Ishikawa (cell line): Measurements from ENCODE around the gene SLC27A1.
A peak's percentile ranks its signal among the peaks of the same experiment; 100 is the strongest.

Experiments used
- CEBPB ChIP-seq: IDR thresholded peaks from 2 replicates; pipeline ENCODE4 v1.6.1; 2012
- CREB1 ChIP-seq: IDR thresholded peaks from 2 replicates; pipeline ENCODE4 v1.6.1; 2012; ENCODE audit warnings: low read depth
- EGR1 ChIP-seq: IDR thresholded peaks from 2 replicates; pipeline ENCODE4 v1.6.1; 2012
- EP300 ChIP-seq: IDR thresholded peaks from 2 replicates; pipeline ENCODE4 v1.6.1; 2012; ENCODE audit warnings: borderline replicate concordance
- FOXM1 ChIP-seq: IDR thresholded peaks from 2 replicates; pipeline ENCODE4 v1.6.1; 2012; ENCODE audit warnings: low read depth, borderline replicate concordance
- NFIC ChIP-seq: IDR thresholded peaks from 2 replicates; pipeline ENCODE4 v1.6.1; 2012
- RAD21 ChIP-seq: IDR thresholded peaks from 2 replicates; pipeline ENCODE4 v1.6.1; 2012; ENCODE audit warnings: low read depth
- REST ChIP-seq: IDR thresholded peaks from 2 replicates; pipeline ENCODE4 v1.6.1; 2012; ENCODE audit warnings: low read depth, mild to moderate bottlenecking
- TAF1 ChIP-seq: IDR thresholded peaks from 2 replicates; pipeline ENCODE4 v1.6.1; 2012; ENCODE audit warnings: low read depth, mild to moderate bottlenecking
- TCF12 ChIP-seq: IDR thresholded peaks from 2 replicates; pipeline ENCODE4 v1.6.1; 2012; ENCODE audit warnings: low read depth
- TEAD4 ChIP-seq: IDR thresholded peaks from 2 replicates; pipeline ENCODE4 v1.6.1; 2012
- YY1 ChIP-seq: IDR thresholded peaks from 2 replicates; pipeline ENCODE4 v1.6.1; 2012; ENCODE audit warnings: low read depth
- ZBTB7A ChIP-seq: IDR thresholded peaks from 2 replicates; pipeline ENCODE4 v1.6.1; 2012; ENCODE audit warnings: low read depth
- TF ChIP-seq, protein P1 (sequence below): IDR thresholded peaks from 2 replicates; pipeline ENCODE4 v1.6.1; 2012
- TF ChIP-seq, protein P2 (sequence below): IDR thresholded peaks from 2 replicates; pipeline ENCODE4 v1.6.1; 2012

Gene SLC27A1

GRCh38 chr19:17451820-17452219 lies 18.5 kb upstream of the SLC27A1 start:
- TF ChIP-seq ZBTB7A, result no peak
- TF ChIP-seq YY1, result no peak
- TF ChIP-seq NFIC, result no peak
- TF ChIP-seq, protein P1, sequence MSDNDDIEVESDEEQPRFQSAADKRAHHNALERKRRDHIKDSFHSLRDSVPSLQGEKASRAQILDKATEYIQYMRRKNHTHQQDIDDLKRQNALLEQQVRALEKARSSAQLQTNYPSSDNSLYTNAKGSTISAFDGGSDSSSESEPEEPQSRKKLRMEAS, result no peak
- TF ChIP-seq FOXM1, result no peak
- no peak for TF ChIP-seq REST
- TF ChIP-seq TCF12, result no peak
- TF ChIP-seq RAD21, result no peak
- TF ChIP-seq CREB1, result no peak
- TF ChIP-seq, protein P2, sequence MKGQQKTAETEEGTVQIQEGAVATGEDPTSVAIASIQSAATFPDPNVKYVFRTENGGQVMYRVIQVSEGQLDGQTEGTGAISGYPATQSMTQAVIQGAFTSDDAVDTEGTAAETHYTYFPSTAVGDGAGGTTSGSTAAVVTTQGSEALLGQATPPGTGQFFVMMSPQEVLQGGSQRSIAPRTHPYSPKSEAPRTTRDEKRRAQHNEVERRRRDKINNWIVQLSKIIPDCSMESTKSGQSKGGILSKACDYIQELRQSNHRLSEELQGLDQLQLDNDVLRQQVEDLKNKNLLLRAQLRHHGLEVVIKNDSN, result no peak
- TF ChIP-seq TAF1, result no peak
- TF ChIP-seq EP300, result no peak
- no peak for TF ChIP-seq CEBPB

- TF ChIP-seq FOXM1 (no peak), TAF1 (no peak), CEBPB (no peak)
Measured at GRCh38 chr19:17454576-17455071, 15.7 kb upstream of the SLC27A1 start.

DNA sequence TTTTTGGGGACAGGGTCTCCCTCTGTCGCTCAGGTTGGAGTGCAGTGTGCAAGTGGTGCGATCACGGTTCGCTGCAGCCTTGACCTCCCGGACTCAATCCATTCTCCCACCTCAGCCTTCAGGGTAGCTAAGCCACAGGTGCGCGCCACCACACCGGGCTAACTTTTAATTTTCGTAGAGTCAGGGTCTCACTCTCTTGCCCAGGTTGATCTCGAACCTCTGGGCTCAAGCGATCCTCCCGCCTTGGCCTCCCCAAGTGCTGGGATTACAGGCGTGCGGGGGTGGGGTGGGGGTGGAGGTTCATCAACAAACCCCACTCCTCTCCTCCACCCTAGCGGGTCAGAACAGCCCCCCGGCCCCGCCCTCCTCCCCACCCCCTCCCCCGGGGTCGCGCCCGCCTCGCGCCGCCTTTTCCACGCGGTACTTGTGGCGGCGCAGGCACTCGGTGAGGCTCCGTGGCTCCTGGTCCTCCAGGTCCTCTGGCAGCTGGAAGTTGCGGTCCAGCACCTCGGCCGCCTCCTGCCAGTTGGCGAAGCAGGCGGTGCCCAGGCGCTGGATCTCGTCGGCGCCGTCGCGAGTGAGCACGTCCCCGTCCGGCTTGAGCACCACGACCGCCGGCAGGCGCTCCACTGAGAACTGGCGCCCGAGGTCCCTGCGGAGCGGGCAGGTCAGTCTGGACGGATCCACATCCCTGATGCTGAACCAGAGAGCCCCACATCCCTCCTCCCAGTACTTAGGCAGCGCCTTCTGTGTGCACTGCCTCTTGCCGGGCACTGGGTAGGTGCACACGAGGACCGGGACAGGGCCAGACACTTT lies 14.8 kb upstream of the SLC27A1 start:
- TF ChIP-seq REST (peak; percentile 32; the same call in 1 of the 2 replicates), CEBPB (no peak), TAF1 (no peak), ZBTB7A (no peak)
- TF ChIP-seq, protein P1, result 0 out of 2 replicates have a peak, but pooled peaks have one; percentile 22

- TF ChIP-seq ZBTB7A (no peak), CREB1 (no peak), CEBPB (no peak), FOXM1 (no peak), TCF12 (no peak), NFIC (no peak), EP300 (no peak), EGR1 (no peak), REST (no peak), RAD21 (no peak), TEAD4 (no peak), YY1 (no peak), TAF1 (no peak)
- TF ChIP-seq, protein P1, result no peak
- TF ChIP-seq, protein P2, result no peak
Measured at GRCh38 chr19:17456127-17456526, 14.2 kb upstream of the SLC27A1 start.
